ENCODE measurements around the gene NUTM1.
"Not testable (repeated sequence)": the region's sequence is repeated elsewhere in the genome, so short reads cannot be mapped to it uniquely, and the experiment has no call there.

NUTM1 gene

GRCh38 chr15:34367101-34368081 is 24.3 kb downstream of the NUTM1 start, which contains the start of gene LPCAT4:
Gene LPCAT4, minus strand, starts transcription at chr15:34367196. Its CDS starts 96 bp downstream, at chr15:34367100.
- Histone ChIP-seq H3K9me3 (replicated peaks; ENCODE audit: low read length) (no peaks in the 10 kb centered on the region), H3K4me1 (ENCODE audit: control insufficient read depth, insufficient read depth, low read length) (peaks cover 20% of the 10 kb centered on the region), H3K27me3 (ENCODE audit: control insufficient read depth, insufficient read depth, low read length) (no peaks in the 10 kb centered on the region), H3K36me3 (ENCODE audit: insufficient read depth, low read length) (peaks cover 19% of the 10 kb centered on the region), H3K4me3 (ENCODE audit: low read length) (peak within 1 kb of the TSS; percentile 89), H3K4me2 (ENCODE audit: low read length) (peak within 1 kb of the TSS; percentile 76), H3K9ac (ENCODE audit: low read depth, low read length) (peak within 1 kb of the TSS; percentile 89)

- Histone ChIP-seq H3K27me3 (ENCODE audit: control insufficient read depth, insufficient read depth, low read length) (no peaks in the 10 kb centered on the region), H3K9me3 (replicated peaks; ENCODE audit: low read length) (no peaks in the 10 kb centered on the region), H3K4me1 (ENCODE audit: control insufficient read depth, insufficient read depth, low read length) (peaks cover 19% of the 10 kb centered on the region)
Measured at GRCh38 chr15:34370129-34370528, 27.0 kb downstream of the NUTM1 start.

DNA sequence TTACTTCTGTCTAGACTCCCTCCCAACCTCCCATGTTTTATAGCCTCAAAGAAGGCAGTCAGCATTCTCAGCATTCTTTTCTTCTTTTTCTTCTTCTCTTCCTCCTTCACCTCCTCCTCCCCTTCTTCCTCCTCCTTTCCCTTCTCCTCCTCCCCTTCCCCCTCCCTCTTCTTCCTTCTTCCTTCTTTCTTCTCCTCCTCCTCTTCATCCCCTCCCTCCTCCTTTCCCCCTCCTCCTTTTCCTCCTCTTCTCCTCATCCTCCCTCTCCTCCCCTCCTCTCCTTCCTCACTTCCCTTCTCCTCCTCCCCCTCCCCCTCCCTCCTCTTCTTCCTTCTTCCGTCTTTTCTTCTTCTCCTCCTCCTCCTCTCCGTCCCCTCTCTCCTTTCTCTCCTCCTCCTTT is 27.5 kb downstream of the NUTM1 start:
- no peaks in the 10 kb centered on the region for H3K36me3 ChIP-seq (ENCODE audit: insufficient read depth, low read length)
- no peaks in the 10 kb centered on the region for H3K9me3 ChIP-seq (replicated peaks; ENCODE audit: low read length)
- no peaks in the 10 kb centered on the region for H3K27me3 ChIP-seq (ENCODE audit: control insufficient read depth, insufficient read depth, low read length)
- H3K4me1 ChIP-seq (ENCODE audit: control insufficient read depth, insufficient read depth, low read length): peaks cover 14% of the 10 kb centered on the region
- H3K4me3 ChIP-seq (ENCODE audit: low read length): no peak overlapping the region
- no peak overlapping the region for H3K4me2 ChIP-seq (ENCODE audit: low read length)
- H3K9ac ChIP-seq (ENCODE audit: low read depth, low read length): no peak overlapping the region

More at GRCh38 chr15:34370129-34370528, 27.0 kb downstream of the NUTM1 start:
- Histone ChIP-seq H3K9ac (ENCODE audit: low read depth, low read length) (no peak overlapping the region), H3K4me3 (ENCODE audit: low read length) (no peak overlapping the region), H3K4me2 (ENCODE audit: low read length) (no peak overlapping the region), H3K36me3 (ENCODE audit: insufficient read depth, low read length) (peaks cover under 1% of the 10 kb centered on the region)

- H3K4me3 ChIP-seq (ENCODE audit: low read length): no peak overlapping the region
- no peaks in the 10 kb centered on the region for H3K9me3 ChIP-seq (replicated peaks; ENCODE audit: low read length)
- H3K4me1 ChIP-seq (ENCODE audit: control insufficient read depth, insufficient read depth, low read length): no peaks in the 10 kb centered on the region
- H3K36me3 ChIP-seq (ENCODE audit: insufficient read depth, low read length): no peaks in the 10 kb centered on the region
- no peak overlapping the region for H3K4me2 ChIP-seq (ENCODE audit: low read length)
- no peaks in the 10 kb centered on the region for H3K27me3 ChIP-seq (ENCODE audit: control insufficient read depth, insufficient read depth, low read length)
- no peak overlapping the region for H3K9ac ChIP-seq (ENCODE audit: low read depth, low read length)
Measured at GRCh38 chr15:34373951-34374350, 30.8 kb downstream of the NUTM1 start.

DNA sequence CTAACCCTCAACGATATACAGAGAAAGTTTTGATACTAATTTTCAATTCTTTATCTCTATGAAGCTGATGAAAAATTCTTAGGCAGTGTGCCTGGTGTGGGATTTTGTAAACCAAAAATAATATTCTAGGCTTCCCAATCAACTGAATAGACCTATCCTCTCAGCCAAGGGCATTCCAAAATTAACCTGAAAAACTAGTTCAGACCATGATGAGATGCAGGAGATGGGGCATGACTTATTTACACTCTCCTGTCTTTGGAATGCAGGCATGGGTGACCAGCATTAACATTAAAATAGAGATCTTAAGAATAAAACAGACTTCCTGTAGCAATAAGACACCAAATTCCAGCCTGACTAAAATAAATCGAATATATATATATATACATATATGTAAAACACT is 31.7 kb downstream of the NUTM1 start:
- Histone ChIP-seq H3K36me3 (ENCODE audit: insufficient read depth, low read length) (no peaks in the 10 kb centered on the region), H3K4me3 (ENCODE audit: low read length) (no peak overlapping the region), H3K27me3 (ENCODE audit: control insufficient read depth, insufficient read depth, low read length) (no peaks in the 10 kb centered on the region)

DNA sequence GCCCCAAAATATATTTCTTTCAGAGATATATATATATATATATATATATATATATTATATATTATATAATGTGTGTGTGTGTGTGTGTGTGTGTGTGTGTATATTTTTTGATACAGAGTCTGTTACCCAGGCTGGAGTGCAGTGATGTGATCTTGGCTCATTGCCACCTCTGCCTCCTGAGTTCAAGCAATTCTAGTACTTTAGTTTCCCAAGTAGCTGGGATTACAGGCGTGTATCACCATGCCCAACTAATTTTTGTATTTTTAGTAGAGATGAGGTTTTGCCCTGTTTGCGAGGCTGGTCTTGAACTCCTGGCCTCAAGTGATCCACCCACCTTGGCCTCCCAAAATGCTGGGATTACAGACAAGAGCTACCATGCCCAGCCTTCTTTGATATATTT is 32.4 kb downstream of the NUTM1 start:
- H3K4me1 ChIP-seq (ENCODE audit: control insufficient read depth, insufficient read depth, low read length); H3K36me3 ChIP-seq (ENCODE audit: insufficient read depth, low read length); H3K4me3 ChIP-seq (ENCODE audit: low read length); H3K4me2 ChIP-seq (ENCODE audit: low read length); H3K9ac ChIP-seq (ENCODE audit: low read depth, low read length); H3K27me3 ChIP-seq (ENCODE audit: control insufficient read depth, insufficient read depth, low read length); H3K9me3 ChIP-seq (replicated peaks; ENCODE audit: low read length): not testable (repeated sequence)

More for the DNA sequence above, 31.7 kb downstream of the NUTM1 start:
- Histone ChIP-seq H3K9ac (ENCODE audit: low read depth, low read length) (no peak overlapping the region), H3K9me3 (replicated peaks; ENCODE audit: low read length) (no peaks in the 10 kb centered on the region), H3K4me1 (ENCODE audit: control insufficient read depth, insufficient read depth, low read length) (no peaks in the 10 kb centered on the region), H3K4me2 (ENCODE audit: low read length) (no peak overlapping the region)

GRCh38 chr15:34376856-34377255 is 33.7 kb downstream of the NUTM1 start:
- H3K4me3 ChIP-seq (ENCODE audit: low read length): no peak overlapping the region
- no peaks in the 10 kb centered on the region for H3K27me3 ChIP-seq (ENCODE audit: control insufficient read depth, insufficient read depth, low read length)
- no peaks in the 10 kb centered on the region for H3K36me3 ChIP-seq (ENCODE audit: insufficient read depth, low read length)
- no peaks in the 10 kb centered on the region for H3K4me1 ChIP-seq (ENCODE audit: control insufficient read depth, insufficient read depth, low read length)
- H3K9me3 ChIP-seq (replicated peaks; ENCODE audit: low read length): no peaks in the 10 kb centered on the region
- no peak overlapping the region for H3K9ac ChIP-seq (ENCODE audit: low read depth, low read length)
- no peak overlapping the region for H3K4me2 ChIP-seq (ENCODE audit: low read length)

GRCh38 chr15:34380491-34380890 is 37.4 kb downstream of the NUTM1 start:
- not testable (repeated sequence) for H3K4me1 ChIP-seq (ENCODE audit: control insufficient read depth, insufficient read depth, low read length); H3K9me3 ChIP-seq (replicated peaks; ENCODE audit: low read length); H3K9ac ChIP-seq (ENCODE audit: low read depth, low read length); H3K4me2 ChIP-seq (ENCODE audit: low read length); H3K36me3 ChIP-seq (ENCODE audit: insufficient read depth, low read length); H3K4me3 ChIP-seq (ENCODE audit: low read length); H3K27me3 ChIP-seq (ENCODE audit: control insufficient read depth, insufficient read depth, low read length)

DNA sequence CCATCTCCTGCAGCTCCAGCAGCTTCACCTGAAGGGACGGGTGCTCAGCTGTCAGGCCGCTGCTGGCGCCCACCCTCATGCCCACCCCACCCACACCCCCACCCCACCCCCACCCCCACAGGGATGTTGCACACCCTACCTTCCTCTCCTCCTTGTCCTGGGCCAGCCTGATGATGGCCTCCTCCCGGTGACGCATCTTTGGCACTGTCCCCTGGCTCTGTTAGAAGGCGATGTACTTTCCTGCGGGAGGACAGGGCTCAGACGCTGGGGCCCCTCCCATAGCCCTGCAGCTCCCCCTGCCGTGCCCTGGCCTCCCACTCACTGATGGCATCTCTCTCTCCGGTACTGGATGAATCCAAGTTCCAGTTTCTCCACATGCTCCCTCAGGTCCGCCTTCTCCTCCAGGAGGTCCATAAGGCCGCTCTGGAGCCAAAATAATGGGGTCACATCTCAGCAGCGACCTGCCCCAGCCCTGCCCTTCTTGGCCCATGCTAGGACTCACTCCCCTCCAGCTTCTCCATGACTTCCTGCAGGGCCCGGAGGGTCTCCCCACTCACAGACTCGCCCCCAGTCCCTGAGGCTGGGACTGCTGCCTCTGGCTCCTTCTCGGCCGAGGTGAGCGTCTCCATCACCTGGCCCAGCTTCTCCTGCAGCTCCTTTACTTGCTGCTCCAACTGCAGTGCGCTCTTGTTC is 38.9 kb downstream of the NUTM1 start:
- H3K4me1 ChIP-seq (ENCODE audit: control insufficient read depth, insufficient read depth, low read length); H3K4me3 ChIP-seq (ENCODE audit: low read length); H3K36me3 ChIP-seq (ENCODE audit: insufficient read depth, low read length); H3K9ac ChIP-seq (ENCODE audit: low read depth, low read length); H3K9me3 ChIP-seq (replicated peaks; ENCODE audit: low read length); H3K4me2 ChIP-seq (ENCODE audit: low read length); H3K27me3 ChIP-seq (ENCODE audit: control insufficient read depth, insufficient read depth, low read length): not testable (repeated sequence)

- H3K9ac ChIP-seq (ENCODE audit: low read depth, low read length); H3K36me3 ChIP-seq (ENCODE audit: insufficient read depth, low read length); H3K4me3 ChIP-seq (ENCODE audit: low read length); H3K4me2 ChIP-seq (ENCODE audit: low read length); H3K27me3 ChIP-seq (ENCODE audit: control insufficient read depth, insufficient read depth, low read length); H3K9me3 ChIP-seq (replicated peaks; ENCODE audit: low read length); H3K4me1 ChIP-seq (ENCODE audit: control insufficient read depth, insufficient read depth, low read length): not testable (repeated sequence)
Measured at GRCh38 chr15:34389594-34390086, 46.5 kb downstream of the NUTM1 start.

DNA sequence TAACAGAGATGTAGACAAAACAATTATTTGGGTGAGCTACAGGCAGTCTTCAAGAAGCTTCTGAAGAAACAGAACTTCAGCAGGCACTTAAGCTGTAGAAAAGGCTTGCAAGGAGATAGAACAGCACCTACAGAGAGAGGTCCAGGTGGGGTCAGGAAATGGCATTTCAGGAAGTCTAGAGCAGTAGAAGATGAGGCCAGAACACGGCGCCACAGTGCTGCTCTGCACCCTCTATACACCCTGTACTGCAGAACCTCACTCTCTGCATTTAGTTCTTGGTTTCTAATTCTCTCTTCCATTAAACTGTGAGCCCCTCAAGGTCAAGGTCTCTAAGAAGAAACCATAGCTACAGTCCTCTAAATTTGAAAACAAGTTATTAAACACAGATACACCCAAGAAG is 49.9 kb downstream of the NUTM1 start:
- H3K4me2 ChIP-seq (ENCODE audit: low read length); H3K36me3 ChIP-seq (ENCODE audit: insufficient read depth, low read length); H3K4me3 ChIP-seq (ENCODE audit: low read length); H3K9me3 ChIP-seq (replicated peaks; ENCODE audit: low read length); H3K9ac ChIP-seq (ENCODE audit: low read depth, low read length); H3K4me1 ChIP-seq (ENCODE audit: control insufficient read depth, insufficient read depth, low read length); H3K27me3 ChIP-seq (ENCODE audit: control insufficient read depth, insufficient read depth, low read length): not testable (repeated sequence)

Measured in skeletal muscle satellite cell (primary cell).